ENCODE data around the gene PDCD11.

- no peak for TF ChIP-seq CTCF (IDR thresholded peaks at IDR 0.05)
- no peak for TF ChIP-seq POLR2AphosphoS5 (IDR thresholded peaks at IDR 0.05)
Measured at GRCh38 chr10:103456074-103456660, 59.7 kb downstream of the PDCD11 start.

All from suprapubic skin (tissue), 3 donors.